PFSK-1 (cell line): ENCODE measurements around the gene RBM47.

Source experiments
- FOXP2 ChIP-seq: optimal IDR thresholded peaks from 2 replicates; pipeline ENCODE3; 2011; ENCODE audit warnings: borderline replicate concordance, control low read depth, inconsistent platforms; ENCODE audit not compliant: insufficient read depth; ENCODE audit errors: extremely low read length, extremely low read depth
- POLR2AphosphoS5 ChIP-seq: IDR thresholded peaks from 2 replicates; pipeline ENCODE4 v1.6.1; 2012; ENCODE audit warnings: low read depth, mild to moderate bottlenecking, control low read depth, low read length, moderate library complexity
- SIN3A ChIP-seq: IDR thresholded peaks from 2 replicates; pipeline ENCODE4 v1.6.1; 2012; ENCODE audit warnings: mild to moderate bottlenecking, low read length, moderate library complexity, borderline replicate concordance; ENCODE audit not compliant: insufficient read depth
- TAF1 ChIP-seq: IDR thresholded peaks from 2 replicates; pipeline ENCODE4 v1.6.1; 2012; ENCODE audit warnings: low read length, control low read depth, borderline replicate concordance; ENCODE audit not compliant: insufficient read depth
- TF ChIP-seq, protein P1 (sequence below), 2 experiments: IDR thresholded peaks; 2 replicates each; pipeline versions ENCODE4 v1.6.1 to v1.8.0; 2011 to 2012; ENCODE audit warnings: low read depth in 2 of 2, low read length in 2 of 2, control low read depth in 1 of 2, inconsistent platforms in 1 of 2, mild to moderate bottlenecking in 1 of 2, moderate library complexity in 1 of 2; ENCODE audit not compliant: insufficient read depth in 1 of 2

DNA sequence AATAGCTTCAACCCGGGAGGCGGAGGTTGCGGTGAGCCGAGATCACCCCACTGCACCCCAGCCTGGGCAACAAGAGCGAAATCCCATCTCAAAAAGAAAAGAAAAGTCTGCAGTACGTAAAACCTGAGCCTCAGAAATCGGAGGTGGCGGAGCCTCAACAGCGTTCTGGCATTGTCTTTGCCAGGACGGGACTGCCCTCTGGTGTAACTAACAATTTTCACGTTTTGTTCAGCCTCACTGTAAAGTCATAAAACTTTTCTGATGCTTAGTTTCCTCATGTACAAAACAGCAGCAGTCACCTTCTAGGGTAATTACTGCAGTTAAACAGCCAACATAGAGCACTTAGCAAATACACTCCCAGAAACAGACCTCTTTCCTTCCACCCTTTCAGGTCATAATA is 121.7 kb downstream of the RBM47 start:
- TF ChIP-seq SIN3A, result no peak
- TF ChIP-seq POLR2AphosphoS5, result no peak
- TF ChIP-seq, protein P1, sequence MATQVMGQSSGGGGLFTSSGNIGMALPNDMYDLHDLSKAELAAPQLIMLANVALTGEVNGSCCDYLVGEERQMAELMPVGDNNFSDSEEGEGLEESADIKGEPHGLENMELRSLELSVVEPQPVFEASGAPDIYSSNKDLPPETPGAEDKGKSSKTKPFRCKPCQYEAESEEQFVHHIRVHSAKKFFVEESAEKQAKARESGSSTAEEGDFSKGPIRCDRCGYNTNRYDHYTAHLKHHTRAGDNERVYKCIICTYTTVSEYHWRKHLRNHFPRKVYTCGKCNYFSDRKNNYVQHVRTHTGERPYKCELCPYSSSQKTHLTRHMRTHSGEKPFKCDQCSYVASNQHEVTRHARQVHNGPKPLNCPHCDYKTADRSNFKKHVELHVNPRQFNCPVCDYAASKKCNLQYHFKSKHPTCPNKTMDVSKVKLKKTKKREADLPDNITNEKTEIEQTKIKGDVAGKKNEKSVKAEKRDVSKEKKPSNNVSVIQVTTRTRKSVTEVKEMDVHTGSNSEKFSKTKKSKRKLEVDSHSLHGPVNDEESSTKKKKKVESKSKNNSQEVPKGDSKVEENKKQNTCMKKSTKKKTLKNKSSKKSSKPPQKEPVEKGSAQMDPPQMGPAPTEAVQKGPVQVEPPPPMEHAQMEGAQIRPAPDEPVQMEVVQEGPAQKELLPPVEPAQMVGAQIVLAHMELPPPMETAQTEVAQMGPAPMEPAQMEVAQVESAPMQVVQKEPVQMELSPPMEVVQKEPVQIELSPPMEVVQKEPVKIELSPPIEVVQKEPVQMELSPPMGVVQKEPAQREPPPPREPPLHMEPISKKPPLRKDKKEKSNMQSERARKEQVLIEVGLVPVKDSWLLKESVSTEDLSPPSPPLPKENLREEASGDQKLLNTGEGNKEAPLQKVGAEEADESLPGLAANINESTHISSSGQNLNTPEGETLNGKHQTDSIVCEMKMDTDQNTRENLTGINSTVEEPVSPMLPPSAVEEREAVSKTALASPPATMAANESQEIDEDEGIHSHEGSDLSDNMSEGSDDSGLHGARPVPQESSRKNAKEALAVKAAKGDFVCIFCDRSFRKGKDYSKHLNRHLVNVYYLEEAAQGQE (IDR thresholded peaks at IDR 0.05; ENCODE audit: insufficient read depth in 1 of 2, low read depth in 2 of 2, low read length in 2 of 2), result no peak
- TF ChIP-seq TAF1, result no peak
- no peak for TF ChIP-seq FOXP2
